M059J (cell line): ENCODE data around the gene CLK1. TPM values are rescaled to one million over a fixed set of nuclear protein-coding genes. Genes with fewer than 3 reads are reported as not detected.
"Not testable (repeated sequence)": the region's sequence is repeated elsewhere in the genome, so short reads cannot be mapped to it uniquely, and the experiment has no call there.

Experiments used
- DNase-seq: peaks from one replicate; pipeline ENCODE4 v3.0.0-alpha.2; 2012; ENCODE audit warnings: low read depth
- total RNA-seq: library from RNA; depleted of rRNA; stranded (reverse); fragments of >200 nt; shearing (Covaris generic); gene quantifications from 2 replicates; pipeline ENCODE4 v1.2.3, GENCODE V29; 2014

The CLK1 gene
- total RNA-seq, 1 experiment from 2014 or later = 40.0 TPM

DNA sequence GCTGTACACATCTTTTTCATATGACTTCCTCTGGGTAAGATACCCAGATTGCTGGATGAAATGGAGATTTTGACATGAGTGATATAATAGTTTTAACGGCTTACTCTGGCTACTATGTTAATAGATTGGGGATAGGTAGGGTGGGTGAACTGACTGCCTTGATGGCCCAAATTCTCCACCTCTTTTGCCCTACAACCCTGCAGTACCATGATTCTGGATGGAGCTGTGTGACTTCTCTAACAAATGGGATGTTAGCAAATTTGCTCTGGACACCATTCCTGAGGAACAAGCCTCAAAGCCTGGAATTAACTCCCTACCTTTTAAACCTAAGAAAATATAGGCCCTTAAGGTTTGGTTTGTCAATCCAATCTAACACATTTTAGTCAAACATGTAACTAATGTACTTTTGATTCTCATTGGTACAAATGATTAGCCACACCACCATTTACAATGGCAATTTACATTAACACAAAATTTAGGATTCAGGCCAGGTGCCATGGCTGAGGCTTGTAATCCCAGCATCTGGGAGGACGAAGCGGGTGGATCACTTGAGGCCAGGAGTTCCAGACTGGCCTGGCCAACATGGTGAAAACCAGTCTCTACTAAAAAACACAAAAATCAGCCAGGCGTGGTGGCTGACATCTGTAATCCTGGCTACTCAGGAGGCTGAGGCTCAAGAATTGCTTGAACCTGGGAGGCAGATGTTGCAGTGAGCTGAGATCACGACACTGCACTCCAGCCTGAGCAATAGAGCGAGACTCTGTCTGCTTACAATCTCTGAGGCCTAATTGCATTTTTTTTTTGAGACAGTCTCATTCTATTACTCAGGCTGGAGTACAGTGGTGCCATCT is 12.8 kb downstream of the CLK1 start:
- no peak for DNase-seq

- no peak for DNase-seq
Measured at GRCh38 chr2:200850512-200851256, 13.8 kb downstream of the CLK1 start.

DNA sequence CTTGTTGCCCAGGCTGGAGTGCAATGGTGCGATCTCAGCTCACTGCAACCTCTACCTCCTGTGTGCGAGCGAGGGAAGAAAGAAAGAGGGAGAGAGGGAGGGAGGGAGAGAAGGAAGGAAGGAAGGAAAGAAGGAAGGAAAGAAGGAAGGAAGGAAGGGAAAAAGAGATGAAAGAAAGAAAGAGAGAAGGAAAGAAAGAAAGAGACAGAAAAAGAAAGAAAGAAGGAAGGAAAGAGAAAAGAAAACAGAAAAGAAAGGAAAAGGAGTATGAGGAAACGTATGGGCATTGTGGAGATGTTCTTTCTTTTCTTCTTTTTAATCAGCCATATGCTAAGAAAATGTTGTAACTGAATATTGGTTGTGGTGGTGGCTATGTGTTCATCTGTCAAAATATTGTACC is 16.5 kb downstream of the CLK1 start:
- no peak for DNase-seq

DNA sequence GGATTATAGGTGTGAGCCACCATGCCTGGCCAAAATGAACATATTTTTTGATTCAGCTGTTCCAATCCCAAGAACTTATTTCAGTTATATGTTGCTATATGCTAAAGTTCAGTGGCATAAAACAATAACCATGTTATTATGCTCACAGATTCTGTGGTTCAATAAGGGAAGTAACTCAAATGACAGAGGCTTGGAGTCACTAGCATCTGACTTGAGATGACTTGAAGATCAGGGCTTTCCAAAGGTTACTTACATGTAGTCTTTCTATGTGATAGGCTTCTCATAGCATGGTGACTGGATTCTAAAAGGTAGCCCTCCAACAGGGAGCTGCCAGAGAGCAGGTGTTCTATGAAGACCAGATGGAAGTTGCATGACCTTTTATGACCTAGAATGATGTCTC is 17.2 kb downstream of the CLK1 start:
- no peak for DNase-seq

GRCh38 chr2:200845669-200846325 is 18.7 kb downstream of the CLK1 start:
- DNase-seq = no peak

- DNase-seq = no peak
Measured at GRCh38 chr2:200845194-200845593, 19.3 kb downstream of the CLK1 start.

GRCh38 chr2:200843993-200844948 is 20.2 kb downstream of the CLK1 start:
- DNase-seq = no peak

- DNase-seq = no peak
Measured at GRCh38 chr2:200839513-200839912, 24.9 kb downstream of the CLK1 start.

DNA sequence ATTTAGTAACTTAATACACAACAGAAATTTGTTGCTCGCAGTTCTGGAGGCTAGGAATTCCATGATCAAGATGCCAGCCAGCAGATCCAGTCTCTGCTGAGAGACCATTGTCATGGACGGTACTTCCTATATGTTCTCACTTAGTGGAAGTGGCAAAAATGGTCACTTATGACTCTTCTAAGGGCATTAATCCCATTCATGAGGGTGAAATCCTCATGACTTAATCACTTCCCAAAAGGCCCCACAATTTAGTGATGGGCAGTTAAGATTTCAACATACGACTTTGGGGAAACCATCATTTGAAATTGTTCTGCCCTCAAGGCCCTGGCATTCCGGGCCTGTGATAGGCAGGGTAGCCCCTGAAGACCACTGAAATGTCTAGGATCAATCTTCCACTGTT is 29.8 kb downstream of the CLK1 start:
- no peak for DNase-seq

GRCh38 chr2:200829258-200829655 is 35.2 kb downstream of the CLK1 start:
- DNase-seq = peak; percentile 19

DNA sequence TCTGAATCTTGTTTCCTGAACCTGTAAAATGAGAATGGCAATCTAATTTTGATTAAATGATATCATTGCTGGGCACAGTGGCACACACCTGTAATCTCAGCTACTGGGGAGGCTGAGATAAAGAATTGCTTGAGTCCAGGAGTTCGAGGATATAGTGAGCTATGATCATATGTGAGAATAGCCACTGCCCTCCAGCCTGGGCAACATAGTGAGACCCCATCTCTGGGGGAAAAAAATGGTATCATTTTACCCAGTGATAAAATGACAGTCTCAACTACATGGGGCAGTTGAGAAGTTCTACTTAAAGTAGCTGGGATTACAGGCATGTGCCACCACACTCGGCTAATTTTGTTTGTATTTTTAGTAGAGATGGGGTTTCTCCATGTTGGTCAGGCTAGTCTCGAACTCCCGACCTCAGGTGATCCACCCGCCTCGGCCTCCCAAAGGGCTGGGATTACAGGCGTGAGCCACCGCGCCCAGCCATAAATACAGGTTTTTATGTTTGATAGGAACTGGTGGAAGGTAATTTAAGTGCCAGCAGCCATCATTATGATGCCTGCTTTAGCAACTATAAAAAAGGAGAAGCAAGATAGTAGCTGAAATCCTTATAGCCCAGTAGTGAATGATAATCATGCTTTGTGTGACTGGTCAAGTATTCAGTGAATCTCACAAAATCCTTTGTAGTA is 35.7 kb downstream of the CLK1 start:
- no peak for DNase-seq

DNA sequence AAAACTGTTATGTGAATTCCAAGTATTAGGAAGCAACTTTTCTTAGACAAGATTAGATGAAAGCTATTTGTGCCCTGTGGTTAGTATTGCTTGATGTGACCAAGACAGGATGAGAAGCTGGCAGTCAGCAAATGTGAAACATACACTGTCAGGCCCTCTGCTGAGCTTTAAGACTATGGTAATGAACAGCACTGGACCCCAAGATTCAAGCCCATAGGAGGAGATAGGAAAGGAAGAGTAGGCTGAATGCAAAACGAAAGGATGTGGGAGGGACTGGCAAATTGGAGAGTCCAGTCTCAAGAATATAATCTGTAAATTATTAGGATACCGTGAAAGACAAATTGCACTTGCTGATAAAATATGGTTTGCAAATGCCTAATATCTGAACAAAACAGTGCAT is 36.4 kb downstream of the CLK1 start:
- no peak for DNase-seq

GRCh38 chr2:200821686-200822245 is 42.7 kb downstream of the CLK1 start:
- DNase-seq = no peak

- DNase-seq = no peak
Measured at GRCh38 chr2:200820573-200821234, 43.8 kb downstream of the CLK1 start.

DNA sequence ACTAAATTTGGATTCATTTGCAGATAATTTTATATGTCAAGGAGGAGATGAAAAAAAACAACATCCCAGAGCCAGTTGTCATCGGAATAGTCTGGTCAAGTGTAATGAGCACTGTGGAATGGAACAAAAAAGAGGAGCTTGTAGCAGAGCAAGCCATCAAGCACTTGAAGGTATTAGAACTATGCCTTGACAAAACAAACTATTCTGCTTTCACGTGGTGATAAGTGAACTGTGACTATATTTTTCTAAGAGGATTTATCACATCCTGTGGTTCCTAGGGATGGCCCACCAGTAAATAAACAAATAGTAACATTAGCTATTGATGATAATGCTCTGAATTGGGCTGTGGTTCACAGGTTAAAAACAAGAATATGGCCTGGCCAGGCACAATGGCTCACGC is 45.7 kb downstream of the CLK1 start:
- not testable (repeated sequence) for DNase-seq

DNA sequence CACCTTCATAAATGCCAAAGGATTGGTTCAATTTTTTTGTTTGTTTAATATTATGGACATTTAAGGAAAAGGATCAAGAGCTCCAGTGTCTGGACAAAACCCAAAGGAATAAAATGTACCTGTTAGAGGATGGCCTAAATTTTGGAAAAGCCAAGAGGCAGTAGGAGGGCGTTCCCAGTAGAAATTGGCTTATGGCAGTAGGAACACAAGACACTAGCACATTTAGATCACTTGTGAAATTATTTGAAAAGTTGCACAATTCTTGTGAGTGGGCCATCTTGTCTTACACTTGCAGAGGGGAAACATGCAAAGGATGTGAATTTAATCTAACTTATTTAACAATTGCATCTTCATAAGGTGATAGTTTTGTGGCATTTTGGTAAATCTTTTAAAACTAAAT is 49.5 kb downstream of the CLK1 start:
- DNase-seq = no peak

DNA sequence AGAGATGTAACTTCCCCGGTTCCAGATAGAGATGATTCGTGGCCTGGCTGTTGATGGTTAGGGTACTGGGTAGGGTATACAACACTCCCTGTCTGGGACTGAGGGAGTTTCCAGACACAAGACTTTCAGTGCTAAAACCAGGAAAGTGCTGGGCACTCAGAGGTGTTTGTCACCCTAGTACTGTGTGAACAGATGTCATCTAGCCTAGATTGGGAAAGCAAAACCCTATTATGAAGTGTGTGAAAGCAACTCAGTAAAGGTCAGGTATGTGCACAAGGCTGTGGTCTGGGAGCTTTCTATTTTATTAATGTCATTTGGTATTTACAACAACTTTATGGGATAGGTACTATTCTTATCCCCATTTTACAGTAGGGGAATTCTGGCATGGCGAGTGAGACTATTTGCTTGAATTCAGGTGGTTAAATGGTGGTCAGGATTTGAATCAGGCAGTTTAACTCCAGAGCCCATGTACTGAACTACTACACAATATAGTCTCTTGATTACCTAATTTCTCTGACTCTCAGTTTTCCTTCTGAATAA is 50.1 kb downstream of the CLK1 start:
- no peak for DNase-seq

DNA sequence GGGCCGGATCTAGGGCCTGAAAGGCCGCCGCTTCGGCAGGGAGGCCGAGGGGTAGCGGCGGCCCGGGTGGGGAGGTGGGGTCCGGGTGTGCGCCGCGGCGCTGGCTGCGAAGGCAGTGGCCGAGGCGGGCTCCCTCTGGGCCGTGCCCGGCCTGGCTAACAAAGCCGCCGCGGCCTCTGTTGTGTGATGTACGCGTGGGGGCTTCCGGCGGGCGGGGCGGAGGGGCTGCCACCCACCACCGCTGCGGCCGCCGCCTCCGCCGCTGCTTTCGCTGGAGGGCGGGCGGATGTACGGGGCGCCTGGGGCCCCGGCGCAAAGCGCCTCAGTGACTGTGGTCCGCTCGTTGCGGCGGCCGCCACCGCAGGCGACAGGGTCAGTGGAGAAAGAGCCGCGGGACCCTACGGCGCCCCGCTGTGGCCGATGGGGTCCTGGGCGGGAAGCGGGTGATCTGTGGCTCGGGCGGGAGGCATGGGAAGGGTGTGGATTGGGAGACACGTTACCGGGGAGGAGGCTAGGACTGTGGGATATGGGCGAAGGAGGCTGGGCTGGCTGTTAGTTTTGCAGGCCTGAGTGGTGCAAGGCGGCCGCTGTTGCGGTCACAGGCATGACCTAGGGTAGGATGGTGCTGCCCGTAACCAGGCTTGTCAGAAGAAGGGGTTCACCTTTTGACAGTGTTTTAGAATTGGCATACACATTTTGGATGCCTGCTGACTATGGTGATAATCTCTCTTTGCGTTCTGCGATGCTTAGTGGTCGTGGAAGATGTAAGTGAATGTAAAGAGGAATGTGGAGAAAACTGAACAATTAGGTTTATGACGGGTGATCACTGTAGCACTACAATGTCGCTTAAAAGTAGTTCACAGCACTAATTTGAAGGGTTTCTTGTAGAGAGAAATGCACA is 52.1 kb downstream of the CLK1 start:
- DNase-seq = peak; percentile 73
